Measurements from ENCODE around the gene PIAS4. TPM values are rescaled to one million over a fixed set of nuclear protein-coding genes. Genes with fewer than 3 reads are reported as not detected.
A peak's percentile ranks its signal among the peaks of the same experiment; 100 is the strongest.

PIAS4 gene
- total RNA-seq, 5 donors from 2014 or later (not counting 1 experiment from before 2014, with no cell fraction given) = 21.8 to 42.6 (median 31.4) TPM

- Histone ChIP-seq H3K4me1 (ENCODE audit: control insufficient read depth in 1 of 2, extremely low read depth in 1 of 2, insufficient read depth in 2 of 2, low read length in 2 of 2) (peaks cover 0 to 22% of the 10 kb centered on the region in 2 experiments), H3K4me3 (ENCODE audit: control insufficient read depth in 1 of 2, extremely low read depth in 1 of 2, low read length in 1 of 2) (no peak overlapping the region), H3K36me3 (ENCODE audit: control insufficient read depth in 2 of 2, extremely low read depth in 1 of 2, insufficient read depth in 1 of 2, low read length in 1 of 2) (peaks cover 3 to 31% of the 10 kb centered on the region in 2 donors), H3K9me3 (no peaks in the 10 kb centered on the region), H3K27ac (ENCODE audit: low read length) (no peak overlapping the region), H3K27me3 (replicated peaks in 1 of 2; ENCODE audit: control insufficient read depth in 2 of 2, extremely low read depth in 1 of 2, insufficient read depth in 2 of 2, low read length in 1 of 2) (no peaks in the 10 kb centered on the region)
- no peak overlapping the region for H3K4me3 Mint-ChIP-seq
- no peaks in the 10 kb centered on the region for H3K9me3 Mint-ChIP-seq
- no peak for ATAC-seq (replicated peaks in 1 of 4)
- DNase-seq = no peak
- CTCF ChIA-PET = interaction anchor here in 1 of 2 donors (0.7 kb wide), 1 partner anchor 1643 kb away, joined by 3 read pairs; no protein-coding TSS in a partner anchor
- 88% methylated on average over 5 of the region's 31 CpGs for WGBS (ENCODE audit: insufficient coverage)
- H3K27me3 Mint-ChIP-seq = no peaks in the 10 kb centered on the region
- H3K27ac Mint-ChIP-seq = no peak overlapping the region
- peaks cover 8 to 10% (median 10%) of the 10 kb centered on the region in 3 donors for H3K4me1 Mint-ChIP-seq
- H3K36me3 Mint-ChIP-seq = no peaks in the 10 kb centered on the region
- POLR2A ChIA-PET = no interaction called here
Observed at GRCh38 chr19:4043966-4044715, 36.6 kb downstream of the PIAS4 start.

- Histone ChIP-seq H3K9me3 (no peaks in the 10 kb centered on the region), H3K4me1 (ENCODE audit: control insufficient read depth in 1 of 2, extremely low read depth in 1 of 2, insufficient read depth in 2 of 2, low read length in 2 of 2) (peaks cover 0 to 30% of the 10 kb centered on the region in 2 experiments), H3K4me3 (ENCODE audit: control insufficient read depth in 1 of 2, extremely low read depth in 1 of 2, low read length in 1 of 2) (no peak overlapping the region), H3K27me3 (replicated peaks in 1 of 2; ENCODE audit: control insufficient read depth in 2 of 2, extremely low read depth in 1 of 2, insufficient read depth in 2 of 2, low read length in 1 of 2) (no peaks in the 10 kb centered on the region), H3K27ac (ENCODE audit: low read length) (no peak overlapping the region), H3K36me3 (ENCODE audit: control insufficient read depth in 2 of 2, extremely low read depth in 1 of 2, insufficient read depth in 1 of 2, low read length in 1 of 2) (peaks cover 6 to 38% of the 10 kb centered on the region in 2 donors)
- no peak for DNase-seq
- Mint-ChIP-seq H3K4me1 (peaks cover 15 to 17% (median 16%) of the 10 kb centered on the region in 3 donors), H3K27me3 (no peaks in the 10 kb centered on the region), H3K27ac (peak overlapping the region in 1 of 2 donors; percentile 6), H3K9me3 (no peaks in the 10 kb centered on the region), H3K4me3 (no peak overlapping the region), H3K36me3 (peaks cover 4% of the 10 kb centered on the region)
- ATAC-seq (replicated peaks in 1 of 4) = no peak
- 95% methylated on average over 11 of the region's 21 CpGs for WGBS (ENCODE audit: insufficient coverage)
- ChIA-PET POLR2A (no interaction called here), CTCF (interaction anchor here in 1 of 2 donors (0.6 to 0.7 kb wide), 2 partner anchors 22 to 1642 kb away, joined by 3 to 6 read pairs; partner anchors contain the start of gene ZBTB7A)
Observed at GRCh38 chr19:4044990-4045465, 37.5 kb downstream of the PIAS4 start.

GRCh38 chr19:4045597-4046361, 38.2 kb downstream of the PIAS4 start:
- 90% methylated on average over 7 of the region's 32 CpGs for WGBS (ENCODE audit: insufficient coverage)
- peaks cover 4 to 41% of the 10 kb centered on the region in 2 donors for H3K36me3 ChIP-seq (ENCODE audit: control insufficient read depth in 2 of 2, extremely low read depth in 1 of 2, insufficient read depth in 1 of 2, low read length in 1 of 2)
- H3K4me1 ChIP-seq (ENCODE audit: control insufficient read depth in 1 of 2, extremely low read depth in 1 of 2, insufficient read depth in 2 of 2, low read length in 2 of 2) = peaks cover 0 to 34% of the 10 kb centered on the region in 2 experiments
- H3K27ac Mint-ChIP-seq = peak overlapping the region; percentile 79 to 90
- ChIA-PET CTCF (interaction anchor here in 1 of 2 donors (0.6 kb wide), 1 partner anchor 95 kb away, joined by 4 read pairs; no protein-coding TSS in a partner anchor), POLR2A (no interaction called here)
- no peaks in the 10 kb centered on the region for H3K27me3 ChIP-seq (replicated peaks in 1 of 2; ENCODE audit: control insufficient read depth in 2 of 2, extremely low read depth in 1 of 2, insufficient read depth in 2 of 2, low read length in 1 of 2)
- DNase-seq (no peak), ATAC-seq (replicated peaks in 1 of 4) (no peak)
- H3K9me3 Mint-ChIP-seq = no peaks in the 10 kb centered on the region
- peaks cover 10% of the 10 kb centered on the region for H3K36me3 Mint-ChIP-seq
- H3K4me1 Mint-ChIP-seq = peaks cover 20 to 23% (median 22%) of the 10 kb centered on the region in 3 donors
- H3K4me3 Mint-ChIP-seq = peak overlapping the region in 2 of 3 donors; percentile 41
- no peak overlapping the region for H3K4me3 ChIP-seq (ENCODE audit: control insufficient read depth in 1 of 2, extremely low read depth in 1 of 2, low read length in 1 of 2)
- no peak overlapping the region for H3K27ac ChIP-seq (ENCODE audit: low read length)
- H3K9me3 ChIP-seq = no peaks in the 10 kb centered on the region
- no peaks in the 10 kb centered on the region for H3K27me3 Mint-ChIP-seq

DNA sequence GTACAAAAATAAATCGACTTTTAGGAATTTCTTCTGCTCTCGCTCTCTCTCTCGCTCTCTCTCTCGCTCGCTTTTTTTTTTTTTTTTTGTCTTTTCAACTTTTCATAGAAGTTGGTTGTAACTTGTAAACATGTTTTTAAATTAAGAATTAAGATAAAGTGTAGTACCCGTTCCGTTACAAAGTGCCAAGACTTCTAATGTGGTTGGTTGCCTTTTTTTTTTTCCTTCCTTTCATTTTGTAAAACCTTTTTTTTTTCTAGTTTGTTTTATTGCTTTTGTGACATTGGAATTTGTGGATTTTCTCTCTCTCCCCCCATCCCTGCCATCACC, 38.8 kb downstream of the PIAS4 start:
- Mint-ChIP-seq H3K4me3 (peak overlapping the region in 2 of 3 donors; percentile 41), H3K9me3 (no peaks in the 10 kb centered on the region), H3K27me3 (no peaks in the 10 kb centered on the region), H3K36me3 (peaks cover 14% of the 10 kb centered on the region), H3K4me1 (peaks cover 24 to 28% (median 26%) of the 10 kb centered on the region in 3 donors), H3K27ac (peak overlapping the region; percentile 79 to 90)
- ATAC-seq (replicated peaks in 1 of 4) (no peak), DNase-seq (no peak)
- Histone ChIP-seq H3K4me3 (ENCODE audit: control insufficient read depth in 1 of 2, extremely low read depth in 1 of 2, low read length in 1 of 2) (no peak overlapping the region), H3K27ac (ENCODE audit: low read length) (no peak overlapping the region), H3K36me3 (ENCODE audit: control insufficient read depth in 2 of 2, extremely low read depth in 1 of 2, insufficient read depth in 1 of 2, low read length in 1 of 2) (peaks cover 5 to 44% of the 10 kb centered on the region in 2 donors), H3K9me3 (no peaks in the 10 kb centered on the region), H3K27me3 (replicated peaks in 1 of 2; ENCODE audit: control insufficient read depth in 2 of 2, extremely low read depth in 1 of 2, insufficient read depth in 2 of 2, low read length in 1 of 2) (no peaks in the 10 kb centered on the region), H3K4me1 (ENCODE audit: control insufficient read depth in 1 of 2, extremely low read depth in 1 of 2, insufficient read depth in 2 of 2, low read length in 2 of 2) (peaks cover 0 to 36% of the 10 kb centered on the region in 2 experiments)
- ChIA-PET POLR2A (no interaction called here), CTCF (interaction anchor here in 1 of 2 donors (0.6 kb wide), 1 partner anchor 95 kb away, joined by 4 read pairs; no protein-coding TSS in a partner anchor)
- WGBS (ENCODE audit: insufficient coverage) = no CpG with 5 or more reads among the region's 7 CpGs

- Histone ChIP-seq H3K4me1 (ENCODE audit: control insufficient read depth in 1 of 2, extremely low read depth in 1 of 2, insufficient read depth in 2 of 2, low read length in 2 of 2) (peaks cover 0 to 44% of the 10 kb centered on the region in 2 experiments), H3K4me3 (ENCODE audit: control insufficient read depth in 1 of 2, extremely low read depth in 1 of 2, low read length in 1 of 2) (no peak overlapping the region), H3K27me3 (replicated peaks in 1 of 2; ENCODE audit: control insufficient read depth in 2 of 2, extremely low read depth in 1 of 2, insufficient read depth in 2 of 2, low read length in 1 of 2) (no peaks in the 10 kb centered on the region), H3K36me3 (ENCODE audit: control insufficient read depth in 2 of 2, extremely low read depth in 1 of 2, insufficient read depth in 1 of 2, low read length in 1 of 2) (peaks cover 13 to 51% of the 10 kb centered on the region in 2 donors), H3K27ac (ENCODE audit: low read length) (no peak overlapping the region), H3K9me3 (no peaks in the 10 kb centered on the region)
- DNase-seq (no peak), ATAC-seq (replicated peaks in 1 of 4) (no peak)
- ChIA-PET POLR2A (no interaction called here), CTCF (no interaction called here)
- peaks cover 27 to 30% (median 28%) of the 10 kb centered on the region in 3 donors for H3K4me1 Mint-ChIP-seq
- 99% methylated on average over 10 of the region's 33 CpGs for WGBS (ENCODE audit: insufficient coverage)
- H3K36me3 Mint-ChIP-seq = peaks cover 17% of the 10 kb centered on the region
- H3K27me3 Mint-ChIP-seq = no peaks in the 10 kb centered on the region
- H3K9me3 Mint-ChIP-seq = no peaks in the 10 kb centered on the region
- H3K27ac Mint-ChIP-seq = no peak overlapping the region
- no peak overlapping the region for H3K4me3 Mint-ChIP-seq
Observed at GRCh38 chr19:4046946-4047683, 39.6 kb downstream of the PIAS4 start.

DNA sequence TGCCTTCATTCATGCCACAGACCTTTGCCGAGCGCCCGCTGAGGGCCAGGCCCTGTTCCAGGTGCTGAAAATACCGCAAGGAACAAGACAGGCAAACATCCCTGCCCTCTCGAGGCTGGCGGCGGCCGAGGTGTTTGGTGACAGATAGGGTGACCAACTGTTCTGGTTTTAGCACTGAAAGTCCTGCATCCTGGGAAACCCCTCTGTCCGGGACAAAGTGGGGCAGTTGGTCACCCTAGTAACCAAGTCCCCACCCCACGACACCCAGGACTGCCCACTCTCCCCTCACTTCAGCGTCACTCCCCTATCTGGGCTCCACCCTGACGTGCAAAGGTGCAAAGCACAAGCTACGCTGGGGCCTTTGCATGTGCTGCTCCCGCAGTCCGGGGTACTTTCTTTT, 41.9 kb downstream of the PIAS4 start:
- ChIA-PET CTCF (interaction anchor here in 1 of 2 donors (0.5 kb wide), 1 partner anchor 60 kb away, joined by 3 read pairs; no protein-coding TSS in a partner anchor), POLR2A (no interaction called here)
- H3K36me3 ChIP-seq (ENCODE audit: control insufficient read depth in 2 of 2, extremely low read depth in 1 of 2, insufficient read depth in 1 of 2, low read length in 1 of 2) = peaks cover 28 to 62% of the 10 kb centered on the region in 2 donors
- no peaks in the 10 kb centered on the region for H3K27me3 ChIP-seq (replicated peaks in 1 of 2; ENCODE audit: control insufficient read depth in 2 of 2, extremely low read depth in 1 of 2, insufficient read depth in 2 of 2, low read length in 1 of 2)
- DNase-seq (no peak), ATAC-seq (replicated peaks in 1 of 4) (no peak)
- Mint-ChIP-seq H3K4me3 (no peak overlapping the region), H3K36me3 (peaks cover 29% of the 10 kb centered on the region), H3K27me3 (no peaks in the 10 kb centered on the region), H3K9me3 (no peaks in the 10 kb centered on the region), H3K27ac (peak overlapping the region in 1 of 2 donors; percentile 15), H3K4me1 (peaks cover 40 to 44% (median 41%) of the 10 kb centered on the region in 3 donors)
- no peak overlapping the region for H3K27ac ChIP-seq (ENCODE audit: low read length)
- WGBS (ENCODE audit: insufficient coverage) = 83% methylated on average over 11 of the region's 15 CpGs
- peaks cover 0 to 60% of the 10 kb centered on the region in 2 experiments for H3K4me1 ChIP-seq (ENCODE audit: control insufficient read depth in 1 of 2, extremely low read depth in 1 of 2, insufficient read depth in 2 of 2, low read length in 2 of 2)
- H3K4me3 ChIP-seq (ENCODE audit: control insufficient read depth in 1 of 2, extremely low read depth in 1 of 2, low read length in 1 of 2) = no peak overlapping the region
- no peaks in the 10 kb centered on the region for H3K9me3 ChIP-seq

Data from T-cell (primary cell).